ENCODE measurements around the gene TCF23.

DNA sequence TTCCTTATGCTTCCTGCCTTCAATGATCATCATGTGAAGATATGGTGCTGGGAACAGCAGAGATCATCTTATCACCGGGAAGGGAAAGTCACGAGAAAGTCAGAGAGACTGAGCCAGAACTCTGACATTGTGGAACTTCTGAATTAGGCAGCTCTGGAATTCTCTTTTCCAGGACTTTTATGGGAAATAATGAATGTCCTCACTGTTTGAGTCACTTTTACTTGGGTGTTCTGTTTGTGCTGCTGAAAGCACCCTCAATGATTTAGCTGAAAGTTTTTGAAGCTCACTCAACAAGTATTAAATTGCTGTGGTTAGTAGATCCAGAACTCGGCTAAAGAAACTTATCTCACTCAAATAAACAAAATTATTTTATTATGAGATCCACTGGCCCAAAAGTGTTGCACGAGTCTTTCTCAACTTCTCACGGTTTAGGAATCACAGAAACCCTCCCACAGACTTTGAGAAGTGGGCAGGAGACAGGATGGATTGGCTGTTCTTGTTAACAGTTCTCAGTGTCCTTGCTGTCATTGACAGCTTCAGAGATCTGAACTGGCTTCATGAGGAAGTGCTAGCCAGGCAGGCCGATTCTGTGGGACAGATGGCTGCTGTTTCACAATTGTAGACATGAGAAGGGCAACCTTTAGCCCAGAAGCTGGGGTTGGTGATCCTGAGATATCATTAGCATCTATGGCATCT lies 36.7 kb downstream of the TCF23 start:
- TF ChIP-seq, protein P1, sequence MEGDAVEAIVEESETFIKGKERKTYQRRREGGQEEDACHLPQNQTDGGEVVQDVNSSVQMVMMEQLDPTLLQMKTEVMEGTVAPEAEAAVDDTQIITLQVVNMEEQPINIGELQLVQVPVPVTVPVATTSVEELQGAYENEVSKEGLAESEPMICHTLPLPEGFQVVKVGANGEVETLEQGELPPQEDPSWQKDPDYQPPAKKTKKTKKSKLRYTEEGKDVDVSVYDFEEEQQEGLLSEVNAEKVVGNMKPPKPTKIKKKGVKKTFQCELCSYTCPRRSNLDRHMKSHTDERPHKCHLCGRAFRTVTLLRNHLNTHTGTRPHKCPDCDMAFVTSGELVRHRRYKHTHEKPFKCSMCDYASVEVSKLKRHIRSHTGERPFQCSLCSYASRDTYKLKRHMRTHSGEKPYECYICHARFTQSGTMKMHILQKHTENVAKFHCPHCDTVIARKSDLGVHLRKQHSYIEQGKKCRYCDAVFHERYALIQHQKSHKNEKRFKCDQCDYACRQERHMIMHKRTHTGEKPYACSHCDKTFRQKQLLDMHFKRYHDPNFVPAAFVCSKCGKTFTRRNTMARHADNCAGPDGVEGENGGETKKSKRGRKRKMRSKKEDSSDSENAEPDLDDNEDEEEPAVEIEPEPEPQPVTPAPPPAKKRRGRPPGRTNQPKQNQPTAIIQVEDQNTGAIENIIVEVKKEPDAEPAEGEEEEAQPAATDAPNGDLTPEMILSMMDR (conservative IDR thresholded peaks at IDR 0.05; ENCODE audit: low read depth in 2 of 2): no peak
- TF ChIP-seq EZH2phosphoT487 (IDR thresholded peaks at IDR 0.05; ENCODE audit: unreplicated experiment): no peak
- TF ChIP-seq POLR2AphosphoS5 (IDR thresholded peaks at IDR 0.05; ENCODE audit: low read depth): no peak
- TF ChIP-seq EZH2 (IDR thresholded peaks at IDR 0.05; ENCODE audit: low read depth, unreplicated experiment): no peak
- TF ChIP-seq REST (IDR thresholded peaks at IDR 0.05; ENCODE audit: unreplicated experiment): no peak
- TF ChIP-seq CREB1 (CRISPR knock-in tag; IDR thresholded peaks at IDR 0.05; ENCODE audit: low read depth): no peak
- no peak for TF ChIP-seq STAT1 (IDR thresholded peaks at IDR 0.05; ENCODE audit: unreplicated experiment)
- TF ChIP-seq, protein P2, sequence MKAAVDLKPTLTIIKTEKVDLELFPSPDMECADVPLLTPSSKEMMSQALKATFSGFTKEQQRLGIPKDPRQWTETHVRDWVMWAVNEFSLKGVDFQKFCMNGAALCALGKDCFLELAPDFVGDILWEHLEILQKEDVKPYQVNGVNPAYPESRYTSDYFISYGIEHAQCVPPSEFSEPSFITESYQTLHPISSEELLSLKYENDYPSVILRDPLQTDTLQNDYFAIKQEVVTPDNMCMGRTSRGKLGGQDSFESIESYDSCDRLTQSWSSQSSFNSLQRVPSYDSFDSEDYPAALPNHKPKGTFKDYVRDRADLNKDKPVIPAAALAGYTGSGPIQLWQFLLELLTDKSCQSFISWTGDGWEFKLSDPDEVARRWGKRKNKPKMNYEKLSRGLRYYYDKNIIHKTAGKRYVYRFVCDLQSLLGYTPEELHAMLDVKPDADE (IDR thresholded peaks at IDR 0.05): no peak
- no peak for TF ChIP-seq ZNF114 (CRISPR knock-in tag; IDR thresholded peaks at IDR 0.05)
